BE2C (cell line): ENCODE measurements around the gene OTUB1.
A peak's percentile ranks its signal among the peaks of the same experiment; 100 is the strongest.

ENCODE experiments used
- DNase-seq: peaks from one replicate; pipeline ENCODE4 v3.0.0-alpha.2; 2020
- H3K27me3 ChIP-seq: fragments of 250-450 bp; sonication (Bioruptor Pico); 2 replicates; pipeline ENCODE4 v1.5.1; 2020; ENCODE audit warnings: mild to moderate bottlenecking
- H3K36me3 ChIP-seq: fragments of 250-450 bp; sonication (Bioruptor Pico); 2 replicates; pipeline ENCODE4 v1.5.1; 2020; ENCODE audit warnings: mild to moderate bottlenecking
- H3K4me1 ChIP-seq: fragments of 250-450 bp; sonication (Bioruptor Pico); 2 replicates; pipeline ENCODE4 v1.5.1; 2020
- H3K4me3 ChIP-seq: 2 replicates; pipeline ENCODE4 v1.5.1; 2011; ENCODE audit warnings: low read depth, low read length
- H3K9me3 ChIP-seq: fragments of 250-450 bp; sonication (Bioruptor Pico); 2 replicates; pipeline ENCODE4 v1.5.1; 2020
- CTCF ChIP-seq: IDR thresholded peaks from 2 replicates; pipeline ENCODE4 v1.5.1; 2012; ENCODE audit warnings: mild to moderate bottlenecking, low read depth, low read length

The OTUB1 gene

DNA sequence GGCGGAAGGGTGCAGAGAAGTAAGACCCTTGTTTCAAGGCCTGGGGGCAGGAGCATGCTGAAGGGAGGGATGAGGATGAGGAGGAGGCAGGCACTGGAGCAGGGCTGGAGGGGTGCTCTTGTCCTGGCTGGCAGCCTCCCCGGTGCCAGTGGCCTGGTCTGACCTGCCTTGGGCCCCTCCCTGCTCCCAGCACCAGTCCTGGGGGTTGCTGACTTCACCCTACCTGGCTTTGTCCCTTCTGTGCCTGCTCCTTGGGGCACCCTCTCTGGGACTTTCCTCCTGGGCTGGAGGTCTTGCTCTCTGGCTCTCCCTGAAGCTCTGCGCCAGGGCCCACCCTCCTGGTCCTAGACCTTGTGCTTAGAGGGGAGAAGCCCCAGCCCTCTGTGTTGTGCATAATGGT lies 44.8 kb downstream of the OTUB1 start:
- Histone ChIP-seq H3K4me3 (no peak overlapping the region), H3K9me3 (no peaks in the 10 kb centered on the region), H3K4me1 (no peaks in the 10 kb centered on the region), H3K27me3 (peaks cover 4% of the 10 kb centered on the region), H3K36me3 (no peaks in the 10 kb centered on the region)
- no peak for DNase-seq
- TF ChIP-seq CTCF = no peak

DNA sequence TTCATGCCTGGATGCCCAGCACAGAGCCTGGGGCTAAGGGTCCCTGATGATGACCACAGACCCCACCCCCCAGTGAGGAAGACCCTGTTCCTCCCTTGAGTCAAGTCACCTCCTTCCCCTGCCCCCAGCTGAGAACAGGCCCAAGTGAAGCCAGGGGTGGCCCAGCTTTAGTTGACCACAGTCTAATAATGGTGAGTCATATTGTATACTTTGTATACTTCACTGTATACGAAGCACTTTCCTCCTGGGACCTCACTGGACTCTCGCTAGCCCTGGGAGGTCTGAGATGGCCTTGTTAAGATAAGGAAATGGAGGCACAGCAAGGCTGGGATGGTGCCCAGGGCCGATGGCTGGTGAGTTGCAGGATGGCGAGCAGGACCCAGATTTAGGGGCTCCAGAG lies 45.8 kb downstream of the OTUB1 start:
- Histone ChIP-seq H3K36me3 (no peaks in the 10 kb centered on the region), H3K27me3 (peaks cover 14% of the 10 kb centered on the region), H3K4me1 (no peaks in the 10 kb centered on the region), H3K9me3 (no peaks in the 10 kb centered on the region), H3K4me3 (no peak overlapping the region)
- DNase-seq = no peak
- no peak for TF ChIP-seq CTCF

- DNase-seq = no peak
- Histone ChIP-seq H3K4me3 (no peak overlapping the region), H3K4me1 (no peaks in the 10 kb centered on the region), H3K27me3 (peaks cover 14% of the 10 kb centered on the region), H3K36me3 (no peaks in the 10 kb centered on the region), H3K9me3 (no peaks in the 10 kb centered on the region)
- TF ChIP-seq CTCF = no peak
Observed at GRCh38 chr11:64034411-64034811, 48.2 kb downstream of the OTUB1 start.

- H3K9me3 ChIP-seq = no peaks in the 10 kb centered on the region
- no peak for DNase-seq
- no peaks in the 10 kb centered on the region for H3K36me3 ChIP-seq
- no peak for TF ChIP-seq CTCF
- peaks cover 14% of the 10 kb centered on the region for H3K27me3 ChIP-seq
- no peak overlapping the region for H3K4me3 ChIP-seq
- H3K4me1 ChIP-seq = no peaks in the 10 kb centered on the region
Observed at GRCh38 chr11:64035081-64035524, 48.9 kb downstream of the OTUB1 start.

- Histone ChIP-seq H3K36me3 (no peaks in the 10 kb centered on the region), H3K4me1 (no peaks in the 10 kb centered on the region), H3K9me3 (no peaks in the 10 kb centered on the region), H3K4me3 (peak within 1 kb of the TSS; percentile 29), H3K27me3 (peaks cover 14% of the 10 kb centered on the region)
- no peak for TF ChIP-seq CTCF
- DNase-seq = no peak
Observed at GRCh38 chr11:64035576-64035975, 49.3 kb downstream of the OTUB1 start, which contains the start of gene FLRT1. FLRT1 (plus strand) TSS chr11:64035931; CDS start chr11:64116268, 80,337 bp downstream.

DNA sequence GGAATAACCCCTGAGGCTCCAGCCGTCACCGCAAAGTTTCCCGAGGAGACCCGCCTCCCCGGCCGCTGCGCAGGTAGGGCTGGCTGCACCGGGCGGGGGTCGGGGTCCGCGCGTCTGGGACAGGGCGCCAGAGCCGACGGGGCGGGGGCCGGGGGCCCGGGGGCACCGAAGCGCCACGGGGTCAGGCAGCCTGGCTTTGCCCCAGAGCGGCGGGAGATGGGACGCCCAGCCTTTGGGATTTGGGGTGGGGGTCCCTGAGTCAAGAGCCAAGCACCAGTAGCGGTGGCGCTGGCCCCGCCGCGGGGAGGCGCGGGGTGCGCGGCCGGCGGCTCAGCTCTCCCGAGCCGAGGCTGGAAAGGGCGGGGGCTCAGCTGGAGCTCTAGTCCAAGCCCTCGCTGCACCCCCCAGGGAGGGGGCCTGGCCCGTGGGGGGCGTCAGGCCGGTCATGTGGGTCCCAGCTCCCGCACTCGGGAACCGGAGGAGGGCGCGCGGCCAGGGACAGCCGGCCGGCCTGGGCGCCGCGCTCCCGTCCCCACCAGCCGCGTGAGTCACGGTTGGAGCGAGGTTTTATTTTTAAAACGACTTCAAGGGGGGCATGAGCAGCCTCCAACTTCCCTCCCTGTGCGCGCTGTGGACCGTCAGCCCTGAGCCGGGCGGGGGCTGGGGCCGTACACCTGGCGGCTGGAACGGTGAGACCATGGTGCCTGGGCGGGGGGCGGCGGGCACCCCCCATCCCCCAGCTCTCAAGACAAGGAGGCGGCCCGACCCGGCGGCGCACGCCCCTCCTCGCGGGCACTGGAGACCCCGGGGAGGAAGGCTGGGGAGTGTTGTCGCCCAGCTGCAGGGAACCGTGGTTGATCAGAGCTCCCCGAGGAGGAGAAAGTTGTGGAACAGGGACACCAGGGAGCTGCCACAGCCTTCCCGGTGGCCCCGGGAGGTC lies 50.1 kb downstream of the OTUB1 start:
- TF ChIP-seq CTCF = no peak
- H3K9me3 ChIP-seq = no peaks in the 10 kb centered on the region
- H3K4me1 ChIP-seq = no peaks in the 10 kb centered on the region
- H3K27me3 ChIP-seq = peaks cover 14% of the 10 kb centered on the region
- H3K4me3 ChIP-seq = peak overlapping the region; percentile 29
- no peak for DNase-seq
- no peaks in the 10 kb centered on the region for H3K36me3 ChIP-seq
